NCI-H1105 (cell line): ENCODE results near the gene GNPTG.

ENCODE experiments used
- DNase-seq: peaks from one replicate; lab custom pipeline; 2025; lab: John Stamatoyannopoulos, UW

Gene GNPTG

GRCh38 chr16:1333854-1334700 lies 17.7 kb upstream of the GNPTG start:
- no peak for DNase-seq

GRCh38 chr16:1334739-1335138 lies 17.0 kb upstream of the GNPTG start:
- no peak for DNase-seq

- no peak for DNase-seq
These were observed 16.3 kb upstream of the GNPTG start for GRCh38 chr16:1335211-1335971.

GRCh38 chr16:1335996-1336395 lies 15.7 kb upstream of the GNPTG start:
- DNase-seq = peak; percentile 9

GRCh38 chr16:1336619-1337018 lies 15.1 kb upstream of the GNPTG start:
- DNase-seq = no peak

GRCh38 chr16:1337486-1337885 lies 14.2 kb upstream of the GNPTG start:
- no peak for DNase-seq

GRCh38 chr16:1338119-1338730 lies 13.5 kb upstream of the GNPTG start:
- DNase-seq = no peak

GRCh38 chr16:1338855-1339675 lies 12.7 kb upstream of the GNPTG start:
- DNase-seq = no peak

- DNase-seq = no peak
These were observed 10.8 kb upstream of the GNPTG start for GRCh38 chr16:1340730-1341494.

GRCh38 chr16:1341495-1342420 lies 10.0 kb upstream of the GNPTG start:
- DNase-seq = no peak

GRCh38 chr16:1342526-1343427 lies 9.0 kb upstream of the GNPTG start:
- peak; percentile 88 for DNase-seq

GRCh38 chr16:1343428-1344242 lies 8.1 kb upstream of the GNPTG start:
- no peak for DNase-seq

GRCh38 chr16:1344499-1344898 lies 7.2 kb upstream of the GNPTG start:
- DNase-seq = no peak

- no peak for DNase-seq
These were observed 6.6 kb upstream of the GNPTG start for GRCh38 chr16:1345087-1345486.

- no peak for DNase-seq
These were observed 5.9 kb upstream of the GNPTG start for GRCh38 chr16:1345651-1346421.

GRCh38 chr16:1346422-1347285 lies 5.1 kb upstream of the GNPTG start:
- DNase-seq = no peak
